Left hindlimb (tissue), 1 donor: ENCODE measurements around the gene IFNGR2.
"Not testable (repeated sequence)": the region's sequence is repeated elsewhere in the genome, so short reads cannot be mapped to it uniquely, and the experiment has no call there.

ENCODE experiments used
- DNase-seq: peaks from one replicate; pipeline ENCODE4 v3.0.0-alpha.2; 2018

The IFNGR2 gene

GRCh38 chr21:33446620-33447019, 43.4 kb downstream of the IFNGR2 start:
- DNase-seq: not testable (repeated sequence)

GRCh38 chr21:33449616-33450015, 46.4 kb downstream of the IFNGR2 start:
- DNase-seq: no peak

GRCh38 chr21:33451634-33452071, 48.4 kb downstream of the IFNGR2 start:
- DNase-seq: no peak

GRCh38 chr21:33452362-33452761, 49.1 kb downstream of the IFNGR2 start:
- no peak for DNase-seq

- no peak for DNase-seq
Observed at GRCh38 chr21:33455686-33456446, 52.7 kb downstream of the IFNGR2 start.

- DNase-seq: no peak
Observed at GRCh38 chr21:33458861-33459260, 55.6 kb downstream of the IFNGR2 start.

- DNase-seq: no peak
Observed at GRCh38 chr21:33461538-33462250, 58.5 kb downstream of the IFNGR2 start.

GRCh38 chr21:33469183-33469582, 66.0 kb downstream of the IFNGR2 start:
- DNase-seq: not testable (repeated sequence)

GRCh38 chr21:33470701-33471100, 67.5 kb downstream of the IFNGR2 start:
- no peak for DNase-seq

- DNase-seq: no peak
Observed at GRCh38 chr21:33473344-33473743, 70.1 kb downstream of the IFNGR2 start.

- no peak for DNase-seq
Observed at GRCh38 chr21:33477066-33477465, 73.9 kb downstream of the IFNGR2 start.

- DNase-seq: no peak
Observed at GRCh38 chr21:33478182-33478581, 75.0 kb downstream of the IFNGR2 start.

GRCh38 chr21:33478935-33479678, 75.9 kb downstream of the IFNGR2 start:
- DNase-seq: peak; percentile 35

GRCh38 chr21:33479679-33480480, 76.7 kb downstream of the IFNGR2 start, which contains the start of gene TMEM50B:
Gene TMEM50B (minus strand): TSS chr21:33479974. CDS start chr21:33468885, 11,089 bp downstream.
- DNase-seq: peak; percentile 98

- no peak for DNase-seq
Observed at GRCh38 chr21:33480481-33481103, 77.4 kb downstream of the IFNGR2 start.

- no peak for DNase-seq
Observed at GRCh38 chr21:33481314-33481943, 78.2 kb downstream of the IFNGR2 start.
